Stomach (tissue), 9 donors: ENCODE results near the gene CDH23. TPM values are rescaled to one million over a fixed set of nuclear protein-coding genes. Genes with fewer than 3 reads are reported as not detected.

ENCODE experiments used
- DNase-seq, 2 donors: peaks; one replicate each; pipeline versions ENCODE4 v3.0.0 to v3.0.0-alpha.2; 2013 to 2019
- H3K27ac ChIP-seq, 5 donors: fragments of 200-600 bp in 4 of 5; sonication (generic) in 4 of 5; one replicate each; pipeline ENCODE4 v1.5.1; 2013 to 2019; ENCODE audit warnings: mild to moderate bottlenecking in 1 of 5, moderate library complexity in 1 of 5
- H3K27me3 ChIP-seq, 3 donors: fragments of 200-600 bp; sonication (generic); one replicate each; pipeline ENCODE4 v1.5.1; 2017 to 2019; ENCODE audit warnings: mixed run types in 1 of 3
- H3K36me3 ChIP-seq, 4 donors: fragments of 200-600 bp; sonication (generic); 1 replicate in 3 of 4; 2 replicates in 1 of 4; pipeline ENCODE4 v1.5.1; 2016 to 2019
- H3K4me1 ChIP-seq, 4 donors: fragments of 200-600 bp; sonication (generic); one replicate each; pipeline ENCODE4 v1.5.1; 2016 to 2019
- H3K4me3 ChIP-seq, 4 donors: fragments of 200-600 bp; sonication (generic) in 3 of 4; one replicate each; pipeline ENCODE4 v1.5.1; 2016 to 2019; ENCODE audit warnings: mild to moderate bottlenecking in 1 of 4
- H3K9me3 ChIP-seq, 4 donors: fragments of 200-600 bp; sonication (generic); one replicate each; pipeline ENCODE4 v1.5.1; 2016 to 2019
- CTCF ChIP-seq, 7 experiments: fragments of 450-650 bp in 4 of 7; fragments of 200-600 bp in 3 of 7; sonication (generic) in 3 of 7; IDR thresholded peaks; one replicate each; pipeline ENCODE4 v1.5.1; 2016 to 2019; ENCODE audit warnings: antibody characterized with exemption in 7 of 7, control low read depth in 2 of 7, mild to moderate bottlenecking in 1 of 7
- EP300 ChIP-seq: sonication (generic); formaldehyde crosslinking; IDR thresholded peaks from one replicate; pipeline ENCODE4 v1.6.1; 2017; ENCODE audit warnings: antibody characterized with exemption
- POLR2A ChIP-seq, 4 donors: fragments of 450-650 bp; IDR thresholded peaks; one replicate each; pipeline ENCODE4 v1.6.1; 2016; ENCODE audit warnings: antibody characterized with exemption in 4 of 4, control low read depth in 2 of 4, mild to moderate bottlenecking in 1 of 4, moderate library complexity in 1 of 4
- POLR2AphosphoS5 ChIP-seq, 3 donors: sonication (generic); formaldehyde crosslinking; IDR thresholded peaks; one replicate each; pipeline ENCODE4 v1.6.1; 2016; ENCODE audit warnings: antibody characterized with exemption in 3 of 3
- WGBS, 5 donors: extraction: QIAGEN DNeasy Blood & Tissue Kit in 3 of 5; methylation state at CpG; one replicate each; pipeline versions ENCODE4 v1.1.5 to v1.1.7; 2013 to 2018; 5-methylcytosine and 5-hydroxymethylcytosine counted together
- intact Hi-C: fragments of 100-400 bp; cut with DNase I; formaldehyde crosslinking; loops from one replicate; pipeline ENCODE4 v1.15.1; 2023; ENCODE audit warnings: low total_unique reads
- polyA plus RNA-seq, 3 donors: library from polyadenylated mRNA; stranded (reverse); fragments of 200-250 nt; gene quantifications; one replicate each; pipeline ENCODE4 v1.2.3, GENCODE V29; 2013
- total RNA-seq, 5 donors: library from RNA; depleted of rRNA; stranded (reverse); fragments of >200 nt; gene quantifications; one replicate each; pipeline versions ENCODE4 v1.1.0 to v1.2.3, GENCODE V29; 2014 to 2016
- donor health status: healthy with polysubstance abuse.
- donor health status: Bipolar disorder and iron deficiency.
- donor health status: healthy.

CDH23 gene
- total and polyA plus RNA-seq, 8 donors = 0.31 to 8.2 (median 2.2) TPM

GRCh38 chr10:71397296-71398212 is 834 bp downstream of the CDH23 start:
- intact Hi-C loops = loop anchor here (10.0 kb wide), 1 partner anchor 307 kb away; no protein-coding TSS in a partner anchor

GRCh38 chr10:71398976-71399375 is 2.3 kb downstream of the CDH23 start:
- no peaks in the 10 kb centered on the region for H3K9me3 ChIP-seq
- H3K4me3 ChIP-seq = no peak overlapping the region
- H3K27me3 ChIP-seq = peaks cover 5 to 83% (median 54%) of the 10 kb centered on the region in 3 donors
- H3K36me3 ChIP-seq = no peaks in the 10 kb centered on the region
- peaks cover 17 to 24% (median 23%) of the 10 kb centered on the region in 4 donors for H3K4me1 ChIP-seq
- WGBS, 5 donors = 65 to 79% (median 67%) methylated on average over 3 to 4 of the region's 4 CpGs
- H3K27ac ChIP-seq = no peak overlapping the region
- no peak for DNase-seq
- TF ChIP-seq CTCF (IDR thresholded peaks at IDR 0.05) (no peak), POLR2AphosphoS5 (IDR thresholded peaks at IDR 0.05) (no peak), EP300 (no peak), POLR2A (IDR thresholded peaks at IDR 0.05) (no peak)
- intact Hi-C loops = loop anchor here (10.0 kb wide), 1 partner anchor 306 kb away; no protein-coding TSS in a partner anchor

More at GRCh38 chr10:71397296-71398212, 834 bp downstream of the CDH23 start:
- peak overlapping the region in 1 of 5 donors; percentile 75 for H3K27ac ChIP-seq
- 0 to 4% (median 3%) methylated on average over 14 to 82 of the region's 82 CpGs for WGBS, 5 donors
- H3K36me3 ChIP-seq = no peaks in the 10 kb centered on the region
- TF ChIP-seq EP300 = no peak
- TF ChIP-seq CTCF (IDR thresholded peaks at IDR 0.05) = no peak
- TF ChIP-seq POLR2A (IDR thresholded peaks at IDR 0.05) = no peak
- peak overlapping the region; percentile 53 to 61 (median 56) for H3K4me3 ChIP-seq
- peak in 1 of 2 donors; percentile 46 for DNase-seq
- H3K4me1 ChIP-seq = peaks cover 17 to 24% (median 23%) of the 10 kb centered on the region in 4 donors
- H3K9me3 ChIP-seq = no peaks in the 10 kb centered on the region
- peaks cover 5 to 81% (median 54%) of the 10 kb centered on the region in 3 donors for H3K27me3 ChIP-seq

- H3K27me3 ChIP-seq = peaks cover 5 to 90% (median 54%) of the 10 kb centered on the region in 3 donors
Measured at GRCh38 chr10:71399946-71400345, 3.2 kb downstream of the CDH23 start.

More at GRCh38 chr10:71399946-71400345, 3.2 kb downstream of the CDH23 start:
- TF ChIP-seq POLR2A (IDR thresholded peaks at IDR 0.05) (no peak), POLR2AphosphoS5 (IDR thresholded peaks at IDR 0.05) (no peak), CTCF (IDR thresholded peaks at IDR 0.05) (no peak), EP300 (no peak)
- no peak overlapping the region for H3K4me3 ChIP-seq
- intact Hi-C loops = loop anchor here (10.0 kb wide), 1 partner anchor 305 kb away; no protein-coding TSS in a partner anchor
- H3K9me3 ChIP-seq = no peaks in the 10 kb centered on the region
- DNase-seq = no peak
- WGBS, 5 donors = 68 to 80% (median 76%) methylated on average over 5 of the region's 5 CpGs
- peaks cover 17 to 24% (median 23%) of the 10 kb centered on the region in 4 donors for H3K4me1 ChIP-seq
- H3K36me3 ChIP-seq = no peaks in the 10 kb centered on the region
- H3K27ac ChIP-seq = no peak overlapping the region
